HFF-Myc (cell line): ENCODE measurements around the gene SBF2.

Experiments used
- DNase-seq: peaks from one replicate; pipeline ENCODE4 v3.0.0-alpha.2; 2011; ENCODE audit warnings: low read depth; ENCODE audit errors: extremely low read depth
- H3K4me3 ChIP-seq: replicated peaks from 2 replicates; pipeline ENCODE4 v1.5.1; 2011; ENCODE audit warnings: low read depth, mild to moderate bottlenecking, control low read depth, low read length
- TF ChIP-seq, protein P1 (sequence below): IDR thresholded peaks from 2 replicates; pipeline ENCODE4 v1.5.1; 2012; ENCODE audit warnings: mild to moderate bottlenecking, low read depth, low read length, control low read depth; ENCODE audit errors: missing control alignments

Gene SBF2

DNA sequence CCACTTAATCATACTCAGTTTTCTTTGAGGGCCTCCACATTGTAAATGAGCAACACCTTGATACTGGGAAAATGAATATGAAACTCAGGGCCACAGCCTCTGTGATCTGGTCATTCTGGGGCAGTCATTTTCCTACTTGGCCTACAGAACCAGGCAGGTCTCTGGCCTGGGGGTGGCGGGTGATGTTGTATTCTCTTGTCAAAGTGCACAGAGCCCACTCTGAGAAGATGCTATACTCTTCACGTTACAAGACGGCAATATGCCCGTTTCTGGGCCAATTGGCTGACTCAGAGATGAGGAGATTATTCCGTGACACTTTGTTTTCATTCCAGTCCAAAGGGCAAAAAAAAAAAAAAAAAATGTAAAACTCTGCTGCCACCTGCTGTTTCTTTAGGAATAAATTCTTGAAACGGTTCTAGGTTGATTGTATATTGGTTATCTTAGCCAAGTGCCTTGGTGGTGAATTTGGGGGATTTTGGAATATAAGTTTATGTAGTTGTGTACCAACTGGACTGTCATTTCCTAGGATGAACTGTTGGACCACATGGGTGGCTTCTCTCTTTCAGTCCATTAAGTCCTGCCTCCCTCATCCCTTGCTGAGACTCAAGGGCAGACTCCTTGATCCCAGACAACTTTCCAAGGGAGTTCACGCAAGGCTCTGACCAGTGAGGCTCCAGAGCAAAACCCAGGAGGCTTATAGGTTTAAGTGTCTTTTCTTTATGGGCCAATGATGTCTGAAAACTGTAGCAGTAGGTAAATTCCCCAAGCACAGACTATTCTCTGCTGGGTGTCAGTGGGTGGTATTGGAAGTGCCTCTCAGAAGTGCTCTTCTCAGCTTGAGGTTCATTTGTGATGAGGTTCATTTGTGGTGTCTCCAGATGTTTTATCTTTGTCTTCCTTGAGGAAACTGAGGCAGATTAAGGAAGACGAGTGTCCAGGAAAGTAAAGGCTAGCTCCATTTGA is 29.1 kb upstream of the SBF2 start:
- TF ChIP-seq, protein P1, sequence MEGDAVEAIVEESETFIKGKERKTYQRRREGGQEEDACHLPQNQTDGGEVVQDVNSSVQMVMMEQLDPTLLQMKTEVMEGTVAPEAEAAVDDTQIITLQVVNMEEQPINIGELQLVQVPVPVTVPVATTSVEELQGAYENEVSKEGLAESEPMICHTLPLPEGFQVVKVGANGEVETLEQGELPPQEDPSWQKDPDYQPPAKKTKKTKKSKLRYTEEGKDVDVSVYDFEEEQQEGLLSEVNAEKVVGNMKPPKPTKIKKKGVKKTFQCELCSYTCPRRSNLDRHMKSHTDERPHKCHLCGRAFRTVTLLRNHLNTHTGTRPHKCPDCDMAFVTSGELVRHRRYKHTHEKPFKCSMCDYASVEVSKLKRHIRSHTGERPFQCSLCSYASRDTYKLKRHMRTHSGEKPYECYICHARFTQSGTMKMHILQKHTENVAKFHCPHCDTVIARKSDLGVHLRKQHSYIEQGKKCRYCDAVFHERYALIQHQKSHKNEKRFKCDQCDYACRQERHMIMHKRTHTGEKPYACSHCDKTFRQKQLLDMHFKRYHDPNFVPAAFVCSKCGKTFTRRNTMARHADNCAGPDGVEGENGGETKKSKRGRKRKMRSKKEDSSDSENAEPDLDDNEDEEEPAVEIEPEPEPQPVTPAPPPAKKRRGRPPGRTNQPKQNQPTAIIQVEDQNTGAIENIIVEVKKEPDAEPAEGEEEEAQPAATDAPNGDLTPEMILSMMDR, result no peak
- H3K4me3 ChIP-seq, result no peak overlapping the region
- DNase-seq, result no peak

DNA sequence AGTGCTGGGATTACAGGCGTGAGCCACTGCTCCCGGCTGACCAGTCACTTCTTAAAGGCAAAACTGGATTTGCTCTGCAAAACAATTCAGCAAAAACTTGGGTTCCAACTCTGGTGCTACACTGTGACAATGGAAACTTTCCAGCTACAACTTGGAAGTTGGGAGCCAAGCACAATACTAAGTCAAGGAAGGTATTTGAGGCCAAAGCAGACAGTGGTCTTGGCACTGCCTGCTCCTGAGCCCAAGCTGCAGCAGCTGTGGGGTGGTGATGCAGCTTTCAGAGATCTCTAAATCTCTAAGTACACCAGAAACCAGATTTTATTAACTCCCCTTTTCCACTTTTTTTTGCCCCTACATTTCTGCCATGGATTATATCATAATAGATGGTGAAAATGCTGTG is 28.4 kb upstream of the SBF2 start:
- TF ChIP-seq, protein P1, result no peak
- H3K4me3 ChIP-seq, result no peak overlapping the region
- DNase-seq, result no peak

DNA sequence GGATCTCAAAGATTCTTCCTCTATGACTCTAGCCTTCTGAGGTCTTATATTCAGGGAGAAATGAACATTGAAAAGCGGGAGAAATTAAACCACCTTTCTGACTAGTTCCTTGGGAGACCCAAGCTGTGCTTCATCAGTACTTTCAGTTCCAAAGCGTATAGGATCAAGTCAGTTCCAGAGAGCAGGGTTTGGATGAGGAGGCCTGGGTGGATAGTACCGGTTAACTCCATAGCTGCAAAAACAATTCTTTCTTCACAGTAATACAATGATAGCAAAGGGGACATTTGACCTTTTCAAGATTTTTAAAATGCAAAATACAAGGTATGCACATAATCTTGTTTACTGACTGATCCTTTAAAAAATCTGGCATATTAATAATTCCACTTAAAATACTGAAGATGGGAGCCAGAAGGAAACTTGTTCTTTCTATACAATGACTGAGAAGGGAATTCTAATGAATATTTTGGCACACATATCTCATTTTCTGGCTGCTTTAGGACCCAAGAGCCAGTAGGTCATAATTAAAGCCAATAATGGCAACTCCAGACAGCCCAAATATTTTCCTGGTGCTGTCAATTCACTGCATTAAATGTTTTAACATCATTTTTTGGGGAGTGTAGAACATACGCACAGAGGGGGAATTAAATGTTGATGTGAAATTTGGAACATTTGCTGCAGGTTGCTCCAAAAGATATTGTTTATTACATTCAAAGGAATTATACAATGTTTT is 26.9 kb upstream of the SBF2 start:
- no peak for DNase-seq
- TF ChIP-seq, protein P1, result no peak
- no peak overlapping the region for H3K4me3 ChIP-seq

DNA sequence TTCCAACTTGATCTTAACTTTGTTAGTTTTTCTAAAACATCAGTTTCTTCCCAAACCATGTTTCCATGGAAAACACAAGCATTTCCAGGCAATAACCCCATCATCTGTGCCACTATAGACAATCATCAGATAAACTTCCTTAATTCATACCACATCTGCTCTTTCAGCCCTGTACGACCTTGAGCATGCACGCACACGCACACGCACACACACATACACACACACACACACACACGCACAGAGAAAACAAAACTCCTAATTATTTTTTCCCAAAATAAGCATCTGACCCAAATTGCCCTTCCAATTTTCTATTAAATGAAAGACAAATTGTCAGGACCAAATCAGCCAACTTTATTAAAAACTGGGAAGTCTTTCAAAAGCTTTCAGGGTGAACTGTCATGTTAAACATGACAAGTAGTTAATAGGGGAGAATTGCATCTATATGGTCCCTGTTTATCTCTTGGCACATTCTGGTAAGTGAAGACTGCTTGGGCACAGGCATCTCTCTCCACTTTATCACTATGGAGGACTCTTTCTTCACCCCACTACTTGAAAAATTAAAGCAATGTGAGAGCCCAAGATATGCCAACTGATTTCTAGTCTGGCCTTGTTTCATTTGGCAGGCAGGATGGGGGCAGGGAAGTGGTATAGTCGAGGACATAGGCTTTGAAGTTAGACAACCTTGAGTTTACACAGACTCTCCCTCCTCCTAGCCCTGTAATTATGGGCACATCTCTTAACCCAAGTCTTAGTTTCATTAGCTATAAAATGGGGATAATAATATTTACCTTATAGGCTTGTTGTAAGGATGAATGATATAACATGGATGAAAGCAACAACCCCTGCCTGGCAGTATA is 25.9 kb upstream of the SBF2 start:
- TF ChIP-seq, protein P1, result no peak
- H3K4me3 ChIP-seq, result no peak overlapping the region
- no peak for DNase-seq

DNA sequence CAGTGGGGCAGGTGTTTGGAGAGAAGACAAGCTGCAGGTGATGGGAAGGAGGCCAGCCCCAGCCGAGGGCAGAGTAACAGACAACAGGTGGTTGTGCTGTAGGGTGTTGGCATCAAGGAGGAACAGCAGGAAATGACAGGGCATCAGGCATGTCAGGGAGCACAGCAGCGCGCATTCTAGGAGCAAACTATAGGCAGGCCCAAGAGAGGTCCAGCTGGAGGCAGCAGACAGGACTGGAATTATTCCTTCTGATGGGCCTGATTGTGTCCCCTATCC is 24.4 kb upstream of the SBF2 start:
- no peak for DNase-seq
- no peak overlapping the region for H3K4me3 ChIP-seq
- TF ChIP-seq, protein P1, result no peak

DNA sequence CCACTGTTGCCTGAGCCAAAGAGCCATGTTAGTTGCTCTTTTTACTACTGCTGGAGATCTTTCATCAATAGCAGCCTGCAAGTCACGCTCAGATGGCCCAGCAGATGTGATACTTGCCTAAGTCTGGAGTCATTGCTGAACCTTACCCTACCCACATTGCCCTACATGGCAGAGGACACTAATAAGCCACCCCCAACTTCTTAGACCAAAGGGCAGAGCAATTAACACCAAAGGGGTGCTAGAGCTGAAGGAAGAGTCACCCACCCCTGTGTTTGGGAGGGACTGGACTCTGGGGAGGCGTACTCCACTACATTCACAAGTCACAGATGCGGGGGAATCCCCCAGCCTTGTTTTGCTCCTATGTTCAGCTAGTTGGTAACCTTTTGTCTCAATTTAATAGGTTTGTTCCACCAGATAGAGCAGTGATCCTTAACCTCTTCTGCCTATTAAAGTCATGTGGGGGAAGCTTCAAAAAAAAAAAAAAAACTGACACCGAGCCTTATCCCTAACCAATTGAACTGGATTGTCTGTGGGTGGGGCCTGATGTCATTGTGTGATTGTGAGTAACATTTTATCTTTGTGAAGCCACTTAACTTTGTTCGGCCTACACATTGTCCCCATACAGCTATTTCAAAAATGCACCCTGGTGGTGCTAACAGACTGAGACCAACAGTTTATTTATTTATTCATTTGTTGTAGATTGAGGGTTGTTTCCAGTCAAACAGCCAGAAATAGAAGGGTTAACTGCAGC is 23.9 kb upstream of the SBF2 start:
- H3K4me3 ChIP-seq, result no peak overlapping the region
- no peak for DNase-seq
- TF ChIP-seq, protein P1, result no peak
